ENCODE measurements around the gene CCDC146.

GRCh38 chr7:77327067-77327931, 204.9 kb downstream of the CCDC146 start:
- TF ChIP-seq CTCF (IDR thresholded peaks at IDR 0.05; ENCODE audit: borderline replicate concordance, extremely low read depth, low read length, poor library complexity, severe bottlenecking) (no peak), EZH2 (IDR thresholded peaks at IDR 0.05; ENCODE audit: borderline replicate concordance, low read depth, low read length, severe bottlenecking) (no peak)
